ENCODE data around the gene DTNB.
"Not testable (repeated sequence)": the region's sequence is repeated elsewhere in the genome, so short reads cannot be mapped to it uniquely, and the experiment has no call there.

- not testable (repeated sequence) for TF ChIP-seq CTCF (IDR thresholded peaks at IDR 0.05; ENCODE audit: insufficient read depth, low read length, poor library complexity, severe bottlenecking); EZH2phosphoT487 (conservative IDR thresholded peaks at IDR 0.05; ENCODE audit: low read length)
Observed at GRCh38 chr2:25633801-25634200, 39.6 kb downstream of the DTNB start.
